Stomach (tissue), 9 donors: Measurements from ENCODE around the gene CABLES2. TPM values are rescaled to one million over a fixed set of nuclear protein-coding genes. Genes with fewer than 3 reads are reported as not detected.

Experiments used
- DNase-seq, 2 donors: peaks; one replicate each; pipeline versions ENCODE4 v3.0.0 to v3.0.0-alpha.2; 2013 to 2019
- H3K27ac ChIP-seq, 5 donors: fragments of 200-600 bp in 4 of 5; sonication (generic) in 4 of 5; one replicate each; pipeline ENCODE4 v1.5.1; 2013 to 2019; ENCODE audit warnings: mild to moderate bottlenecking in 1 of 5, moderate library complexity in 1 of 5
- H3K27me3 ChIP-seq, 3 donors: fragments of 200-600 bp; sonication (generic); one replicate each; pipeline ENCODE4 v1.5.1; 2017 to 2019; ENCODE audit warnings: mixed run types in 1 of 3
- H3K36me3 ChIP-seq, 4 donors: fragments of 200-600 bp; sonication (generic); 1 replicate in 3 of 4; 2 replicates in 1 of 4; pipeline ENCODE4 v1.5.1; 2016 to 2019
- H3K4me1 ChIP-seq, 4 donors: fragments of 200-600 bp; sonication (generic); one replicate each; pipeline ENCODE4 v1.5.1; 2016 to 2019
- H3K4me3 ChIP-seq, 4 donors: fragments of 200-600 bp; sonication (generic) in 3 of 4; one replicate each; pipeline ENCODE4 v1.5.1; 2016 to 2019; ENCODE audit warnings: mild to moderate bottlenecking in 1 of 4
- H3K9me3 ChIP-seq, 4 donors: fragments of 200-600 bp; sonication (generic); one replicate each; pipeline ENCODE4 v1.5.1; 2016 to 2019
- CTCF ChIP-seq, 7 experiments: fragments of 450-650 bp in 4 of 7; fragments of 200-600 bp in 3 of 7; sonication (generic) in 3 of 7; IDR thresholded peaks; one replicate each; pipeline ENCODE4 v1.5.1; 2016 to 2019; ENCODE audit warnings: antibody characterized with exemption in 7 of 7, control low read depth in 2 of 7, mild to moderate bottlenecking in 1 of 7
- EP300 ChIP-seq: sonication (generic); formaldehyde crosslinking; IDR thresholded peaks from one replicate; pipeline ENCODE4 v1.6.1; 2017; ENCODE audit warnings: antibody characterized with exemption
- POLR2A ChIP-seq, 4 donors: fragments of 450-650 bp; IDR thresholded peaks; one replicate each; pipeline ENCODE4 v1.6.1; 2016; ENCODE audit warnings: antibody characterized with exemption in 4 of 4, control low read depth in 2 of 4, mild to moderate bottlenecking in 1 of 4, moderate library complexity in 1 of 4
- POLR2AphosphoS5 ChIP-seq, 3 donors: sonication (generic); formaldehyde crosslinking; IDR thresholded peaks; one replicate each; pipeline ENCODE4 v1.6.1; 2016; ENCODE audit warnings: antibody characterized with exemption in 3 of 3
- WGBS, 5 donors: extraction: QIAGEN DNeasy Blood & Tissue Kit in 3 of 5; methylation state at CpG; one replicate each; pipeline versions ENCODE4 v1.1.5 to v1.1.7; 2013 to 2018; 5-methylcytosine and 5-hydroxymethylcytosine counted together
- intact Hi-C: fragments of 100-400 bp; cut with DNase I; formaldehyde crosslinking; loops from one replicate; pipeline ENCODE4 v1.15.1; 2023; ENCODE audit warnings: low total_unique reads
- polyA plus RNA-seq, 3 donors: library from polyadenylated mRNA; stranded (reverse); fragments of 200-250 nt; gene quantifications; one replicate each; pipeline ENCODE4 v1.2.3, GENCODE V29; 2013
- total RNA-seq, 5 donors: library from RNA; depleted of rRNA; stranded (reverse); fragments of >200 nt; gene quantifications; one replicate each; pipeline versions ENCODE4 v1.1.0 to v1.2.3, GENCODE V29; 2014 to 2016
- donor health status: healthy with polysubstance abuse.
- donor health status: Bipolar disorder and iron deficiency.
- donor health status: healthy.

The CABLES2 gene
- total and polyA plus RNA-seq, 8 donors: 0.55 to 7.8 (median 1.9) TPM

GRCh38 chr20:62362590-62362940, 44.5 kb downstream of the CABLES2 start:
- intact Hi-C loops: no loop called here
- Histone ChIP-seq H3K4me1 (peaks cover 88 to 94% (median 91%) of the 10 kb centered on the region in 4 donors), H3K4me3 (no peak overlapping the region), H3K36me3 (peaks cover 0 to 14% (median 4%) of the 10 kb centered on the region in 4 donors), H3K27me3 (peaks cover 0 to 18% (median 8%) of the 10 kb centered on the region in 3 donors), H3K9me3 (no peaks in the 10 kb centered on the region), H3K27ac (peak overlapping the region in 4 of 5 donors; percentile 82 to 92 (median 90))
- 52 to 63% (median 52%) methylated on average over 11 to 13 of the region's 13 CpGs for WGBS, 5 donors
- no peak for DNase-seq
- TF ChIP-seq EP300 (no peak), POLR2AphosphoS5 (IDR thresholded peaks at IDR 0.05) (no peak), CTCF (IDR thresholded peaks at IDR 0.05) (no peak), POLR2A (IDR thresholded peaks at IDR 0.05) (no peak)

- Histone ChIP-seq H3K9me3 (no peaks in the 10 kb centered on the region), H3K27me3 (peaks cover 0 to 16% (median 8%) of the 10 kb centered on the region in 3 donors), H3K4me1 (peaks cover 90 to 95% (median 94%) of the 10 kb centered on the region in 4 donors), H3K27ac (peak overlapping the region in 4 of 5 donors; percentile 82 to 92 (median 90)), H3K36me3 (peaks cover 0 to 14% (median 4%) of the 10 kb centered on the region in 4 donors), H3K4me3 (peak overlapping the region in 1 of 4 donors; percentile 9)
- 50 to 63% (median 53%) methylated on average over 22 to 34 of the region's 34 CpGs for WGBS, 5 donors
- TF ChIP-seq CTCF (IDR thresholded peaks at IDR 0.05) (no peak), POLR2A (IDR thresholded peaks at IDR 0.05) (no peak), POLR2AphosphoS5 (IDR thresholded peaks at IDR 0.05) (no peak), EP300 (no peak)
- DNase-seq: peak in 1 of 2 donors; percentile 71
- intact Hi-C loops: no loop called here
Observed at GRCh38 chr20:62361799-62362589, 45.1 kb downstream of the CABLES2 start.

- intact Hi-C loops: no loop called here
- H3K36me3 ChIP-seq: peaks cover 0 to 14% (median 4%) of the 10 kb centered on the region in 4 donors
- DNase-seq: peak in 1 of 2 donors; percentile 68
- H3K4me3 ChIP-seq: peak overlapping the region in 1 of 4 donors; percentile 9
- no peaks in the 10 kb centered on the region for H3K9me3 ChIP-seq
- H3K27ac ChIP-seq: peak overlapping the region; percentile 17 to 92 (median 82)
- TF ChIP-seq POLR2A (IDR thresholded peaks at IDR 0.05) (no peak), CTCF (IDR thresholded peaks at IDR 0.05) (no peak), EP300 (no peak), POLR2AphosphoS5 (IDR thresholded peaks at IDR 0.05) (no peak)
- 43 to 61% (median 49%) methylated on average over 10 to 25 of the region's 25 CpGs for WGBS, 5 donors
- H3K4me1 ChIP-seq: peaks cover 92 to 97% (median 95%) of the 10 kb centered on the region in 4 donors
- peaks cover 0 to 7% (median under 1%) of the 10 kb centered on the region in 3 donors for H3K27me3 ChIP-seq
Observed at GRCh38 chr20:62360854-62361798, 46.0 kb downstream of the CABLES2 start.
